ENCODE data around the gene CPOX.
"Not testable (repeated sequence)": the region's sequence is repeated elsewhere in the genome, so short reads cannot be mapped to it uniquely, and the experiment has no call there.

The CPOX gene

GRCh38 chr3:98561727-98562521, 31.5 kb downstream of the CPOX start:
- DNase-seq: peak; percentile 25

GRCh38 chr3:98560911-98561310, 32.5 kb downstream of the CPOX start:
- DNase-seq: no peak

GRCh38 chr3:98559769-98560168, 33.6 kb downstream of the CPOX start:
- DNase-seq: not testable (repeated sequence)

- DNase-seq: no peak
Observed at GRCh38 chr3:98558100-98558827, 35.1 kb downstream of the CPOX start.

GRCh38 chr3:98557324-98558010, 35.9 kb downstream of the CPOX start:
- no peak for DNase-seq

- no peak for DNase-seq
Observed at GRCh38 chr3:98556164-98557130, 37.0 kb downstream of the CPOX start.

- no peak for DNase-seq
Observed at GRCh38 chr3:98555025-98555379, 38.4 kb downstream of the CPOX start.

GRCh38 chr3:98554580-98554979, 38.8 kb downstream of the CPOX start:
- no peak for DNase-seq

- peak; percentile 47 for DNase-seq
Observed at GRCh38 chr3:98553753-98554152, 39.7 kb downstream of the CPOX start.

GRCh38 chr3:98553021-98553563, 40.3 kb downstream of the CPOX start:
- DNase-seq: no peak

GRCh38 chr3:98552232-98553020, 41.0 kb downstream of the CPOX start:
- DNase-seq: no peak

GRCh38 chr3:98551754-98552153, 41.7 kb downstream of the CPOX start:
- no peak for DNase-seq

GRCh38 chr3:98551236-98551635, 42.2 kb downstream of the CPOX start:
- no peak for DNase-seq

- DNase-seq: no peak
Observed at GRCh38 chr3:98550833-98551232, 42.6 kb downstream of the CPOX start.

- DNase-seq: no peak
Observed at GRCh38 chr3:98548544-98548943, 44.9 kb downstream of the CPOX start.

- DNase-seq: no peak
Observed at GRCh38 chr3:98545940-98546339, 47.5 kb downstream of the CPOX start.

GRCh38 chr3:98542623-98543022, 50.8 kb downstream of the CPOX start:
- no peak for DNase-seq

GRCh38 chr3:98541695-98542094, 51.7 kb downstream of the CPOX start:
- no peak for DNase-seq

- DNase-seq: peak; percentile 56
Observed at GRCh38 chr3:98540346-98540745, 53.1 kb downstream of the CPOX start.

GRCh38 chr3:98536456-98537017, 56.9 kb downstream of the CPOX start:
- DNase-seq: no peak

- no peak for DNase-seq
Observed at GRCh38 chr3:98534734-98535133, 58.7 kb downstream of the CPOX start.

Data from suppressor macrophage treated with lipopolysaccharide for 4 hours (primary cell).